Stimulated activated CD4-positive, alpha-beta T cell treated with anti-CD3 and anti-CD28 coated beads, Interleukin-15, amount 100 ng/mL, for 1 hour (primary cell): ENCODE data around the gene ANKRD29.

Experiments used
- DNase-seq, 2 donors: peaks; one replicate each; pipeline ENCODE4 v3.0.0-alpha.2; 2020; ENCODE audit warnings: low read depth in 1 of 2, low spot score in 1 of 2

ANKRD29 gene

GRCh38 chr18:23662309-23663263 lies at the start of gene ANKRD29:
Gene ANKRD29, minus strand, starts transcription at chr18:23662911. Its CDS starts 181 bp downstream, at chr18:23662730.
- peak in 1 of 2 donors; percentile 29 for DNase-seq

GRCh38 chr18:23712445-23712844 lies 49.7 kb upstream of the ANKRD29 start:
- no peak for DNase-seq

- no peak for DNase-seq
Measured at GRCh38 chr18:23711426-23711825, 48.7 kb upstream of the ANKRD29 start.

GRCh38 chr18:23710946-23711345 lies 48.2 kb upstream of the ANKRD29 start:
- no peak for DNase-seq

- DNase-seq: no peak
Measured at GRCh38 chr18:23710068-23710527, 47.4 kb upstream of the ANKRD29 start.

- no peak for DNase-seq
Measured at GRCh38 chr18:23706971-23707640, 44.4 kb upstream of the ANKRD29 start.

GRCh38 chr18:23704806-23705205 lies 42.1 kb upstream of the ANKRD29 start:
- no peak for DNase-seq

- no peak for DNase-seq
Measured at GRCh38 chr18:23703987-23704384, 41.3 kb upstream of the ANKRD29 start.

GRCh38 chr18:23703057-23703986 lies 40.6 kb upstream of the ANKRD29 start:
- no peak for DNase-seq

GRCh38 chr18:23702606-23703005 lies 39.9 kb upstream of the ANKRD29 start:
- no peak for DNase-seq

- no peak for DNase-seq
Measured at GRCh38 chr18:23701544-23702064, 38.9 kb upstream of the ANKRD29 start.

- DNase-seq: no peak
Measured at GRCh38 chr18:23701017-23701416, 38.3 kb upstream of the ANKRD29 start.

GRCh38 chr18:23694637-23695430 lies 32.1 kb upstream of the ANKRD29 start:
- DNase-seq: no peak

- no peak for DNase-seq
Measured at GRCh38 chr18:23693846-23694245, 31.1 kb upstream of the ANKRD29 start.

- no peak for DNase-seq
Measured at GRCh38 chr18:23690505-23691068, 27.9 kb upstream of the ANKRD29 start.

- no peak for DNase-seq
Measured at GRCh38 chr18:23689616-23690504, 27.1 kb upstream of the ANKRD29 start.

- peak in 1 of 2 donors; percentile 13 for DNase-seq
Measured at GRCh38 chr18:23689031-23689615, 26.4 kb upstream of the ANKRD29 start, which contains the start of gene LAMA3. Gene LAMA3, plus strand, starts transcription at chr18:23689453. Its CDS starts 231 bp downstream, at chr18:23689684.

- no peak for DNase-seq
Measured at GRCh38 chr18:23688528-23688927, 25.8 kb upstream of the ANKRD29 start.
